WTC11 (cell line): ENCODE data around the gene KLHL8. TPM values are rescaled to one million over a fixed set of nuclear protein-coding genes. Genes with fewer than 3 reads are reported as not detected.

Source experiments
- ATAC-seq: fragments of 200-7000 bp; cut with Tn5 transposase; 2 replicates; pipeline ENCODE4 v1.10.0; 2021; ENCODE audit warnings: mild to moderate bottlenecking, moderate library complexity
- CTCF ChIA-PET: fragments of 300-600 bp; sonication (Branson Sonifier 250); formaldehyde crosslinking; loops from one replicate; lab custom pipeline; 2021; ENCODE audit warnings: antibody characterized with exemption; lab: Charles Lee
- POLR2A ChIA-PET: fragments of 350-600 bp; sonication (Branson Sonifier 250); formaldehyde crosslinking; loops from one replicate; lab custom pipeline; 2021; ENCODE audit warnings: antibody characterized with exemption; lab: Charles Lee
- DNase-seq: peaks from one replicate; pipeline ENCODE4 v3.0.0; 2021; ENCODE audit warnings: low spot score
- H3K27ac Mint-ChIP-seq: 2 replicates; pipeline ENCODE4 v1.8.0; 2021; ENCODE audit warnings: mixed read lengths
- H3K27me3 Mint-ChIP-seq: 2 replicates; pipeline ENCODE4 v1.8.0; 2021; ENCODE audit warnings: low read depth, mild to moderate bottlenecking, moderate library complexity, mixed read lengths
- H3K36me3 Mint-ChIP-seq: 2 replicates; pipeline ENCODE4 v1.8.0; 2021; ENCODE audit warnings: mixed read lengths
- H3K4me1 Mint-ChIP-seq: 2 replicates; pipeline ENCODE4 v1.8.0; 2022; ENCODE audit warnings: mixed read lengths
- H3K4me3 Mint-ChIP-seq: 2 replicates; pipeline ENCODE4 v1.8.0; 2021; ENCODE audit warnings: mild to moderate bottlenecking, moderate library complexity, mixed read lengths
- H3K9me3 Mint-ChIP-seq: 2 replicates; pipeline ENCODE4 v1.8.0; 2021; ENCODE audit warnings: mixed read lengths
- ATF1 ChIP-seq: sonication (generic); formaldehyde crosslinking; IDR thresholded peaks from 2 replicates; pipeline ENCODE4 v1.8.1; 2023; ENCODE audit warnings: mild to moderate bottlenecking, moderate library complexity, missing genetic modification reagents
- E2F4 ChIP-seq: sonication (generic); formaldehyde crosslinking; IDR thresholded peaks from 2 replicates; pipeline ENCODE4 v1.8.1; 2022; ENCODE audit warnings: low read depth, mild to moderate bottlenecking, moderate library complexity, missing genetic modification reagents, borderline replicate concordance
- FOXJ3 ChIP-seq: sonication (generic); formaldehyde crosslinking; IDR thresholded peaks from 2 replicates; pipeline ENCODE4 v1.9.0; 2021; ENCODE audit warnings: missing genetic modification reagents, mild to moderate bottlenecking, borderline replicate concordance
- FOXP1 ChIP-seq: sonication (generic); formaldehyde crosslinking; IDR thresholded peaks from 2 replicates; pipeline ENCODE4 v1.8.0; 2022; ENCODE audit warnings: missing genetic modification reagents, mild to moderate bottlenecking, moderate library complexity, borderline replicate concordance
- FOXP4 ChIP-seq: sonication (generic); formaldehyde crosslinking; IDR thresholded peaks from 2 replicates; pipeline ENCODE4 v1.8.0; 2022; ENCODE audit warnings: mild to moderate bottlenecking, missing genetic modification reagents
- GRHL2 ChIP-seq: fragments of 250-450 bp; sonication (Bioruptor Pico); IDR thresholded peaks from 2 replicates; pipeline ENCODE4 v1.8.0; 2022; ENCODE audit warnings: mild to moderate bottlenecking, moderate library complexity; ENCODE audit not compliant: insufficient replicate concordance, severe bottlenecking
- JAZF1 ChIP-seq: fragments of 250-450 bp; sonication (Bioruptor Pico); IDR thresholded peaks from 2 replicates; pipeline ENCODE4 v1.9.0; 2021; ENCODE audit warnings: moderate library complexity, mild to moderate bottlenecking, inconsistent platforms
- NFATC4 ChIP-seq: fragments of 250-450 bp; sonication (Bioruptor Pico); IDR thresholded peaks from 2 replicates; pipeline ENCODE4 v1.9.0; 2021; ENCODE audit warnings: mild to moderate bottlenecking
- NR2C2 ChIP-seq: sonication (generic); formaldehyde crosslinking; IDR thresholded peaks from 2 replicates; pipeline ENCODE4 v1.8.0; 2022; ENCODE audit warnings: mild to moderate bottlenecking, missing genetic modification reagents
- OVOL2 ChIP-seq: fragments of 250-450 bp; sonication (Bioruptor Pico); IDR thresholded peaks from 2 replicates; pipeline ENCODE4 v1.9.0; 2021; ENCODE audit warnings: mild to moderate bottlenecking, borderline replicate concordance
- SOX15 ChIP-seq: fragments of 250-450 bp; sonication (Bioruptor Pico); IDR thresholded peaks from 2 replicates; pipeline ENCODE4 v1.9.0; 2021; ENCODE audit warnings: mild to moderate bottlenecking
- ZNF317 ChIP-seq: sonication (generic); formaldehyde crosslinking; IDR thresholded peaks from 2 replicates; pipeline ENCODE4 v1.8.1; 2023; ENCODE audit warnings: low read depth, mild to moderate bottlenecking, moderate library complexity, missing genetic modification reagents, borderline replicate concordance
- ZNF396 ChIP-seq: fragments of 250-450 bp; sonication (Bioruptor Pico); IDR thresholded peaks from 2 replicates; pipeline ENCODE4 v1.8.0; 2021; ENCODE audit warnings: mild to moderate bottlenecking, moderate library complexity, borderline replicate concordance
- ZNF532 ChIP-seq: fragments of 250-450 bp; sonication (Bioruptor Pico); IDR thresholded peaks from 2 replicates; pipeline ENCODE4 v1.9.0; 2021; ENCODE audit warnings: mild to moderate bottlenecking, borderline replicate concordance
- total RNA-seq: library from RNA; stranded (reverse); gene quantifications from 3 replicates; pipeline ENCODE4 v1.2.3, GENCODE V29; 2021
- TF ChIP-seq, protein P1 (sequence below): sonication (generic); formaldehyde crosslinking; IDR thresholded peaks from 2 replicates; pipeline ENCODE4 v1.8.0; 2022; ENCODE audit warnings: mild to moderate bottlenecking, missing genetic modification reagents
- TF ChIP-seq, protein P2 (sequence below): sonication (generic); formaldehyde crosslinking; IDR thresholded peaks from 2 replicates; pipeline ENCODE4 v1.8.0; 2022; ENCODE audit warnings: missing genetic modification reagents

The KLHL8 gene
- total RNA-seq, 1 experiment from 2014 or later, result 7.3 TPM

DNA sequence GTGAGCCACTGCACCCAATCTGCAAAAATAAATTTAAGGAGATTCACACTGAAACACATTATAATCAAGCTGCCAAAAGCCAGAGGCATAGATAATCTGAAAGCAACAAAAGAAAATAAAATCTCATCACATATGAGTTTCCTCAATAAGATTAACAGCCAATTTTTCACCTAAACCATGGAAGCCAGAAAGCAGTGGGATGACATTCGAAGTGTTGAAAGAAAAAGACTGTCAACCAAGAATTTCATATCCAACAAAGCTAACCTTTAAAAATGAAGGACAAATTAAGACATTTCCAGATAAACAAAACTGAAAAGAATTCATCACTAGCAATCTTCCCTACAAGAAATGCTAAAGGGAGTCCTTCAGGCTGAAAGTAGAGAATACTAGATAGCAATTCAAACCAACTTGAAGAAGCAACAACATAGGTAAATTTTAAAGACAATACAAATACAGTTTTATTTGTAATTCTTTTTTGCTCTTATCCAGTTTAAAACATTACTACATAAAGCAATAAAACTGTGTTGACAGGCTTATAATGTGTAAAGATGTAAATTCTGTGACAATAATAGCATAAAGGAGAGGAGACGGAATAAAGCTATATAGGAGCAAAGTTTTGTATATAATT is 23.1 kb upstream of the KLHL8 start:
- ChIA-PET CTCF (no interaction called here), POLR2A (no interaction called here)
- Mint-ChIP-seq H3K36me3 (peaks cover 35% of the 10 kb centered on the region), H3K27ac (no peak overlapping the region), H3K9me3 (peaks cover 51% of the 10 kb centered on the region), H3K4me3 (no peak overlapping the region), H3K27me3 (peaks cover 16% of the 10 kb centered on the region), H3K4me1 (no peaks in the 10 kb centered on the region)
- ATAC-seq (no peak), DNase-seq (no peak)
- TF ChIP-seq ZNF317 (peak; percentile 93), FOXP1 (CRISPR knock-in tag) (no peak), FOXP4 (CRISPR knock-in tag) (no peak), FOXJ3 (CRISPR knock-in tag) (no peak), ZNF396 (CRISPR knock-in tag) (no peak)

DNA sequence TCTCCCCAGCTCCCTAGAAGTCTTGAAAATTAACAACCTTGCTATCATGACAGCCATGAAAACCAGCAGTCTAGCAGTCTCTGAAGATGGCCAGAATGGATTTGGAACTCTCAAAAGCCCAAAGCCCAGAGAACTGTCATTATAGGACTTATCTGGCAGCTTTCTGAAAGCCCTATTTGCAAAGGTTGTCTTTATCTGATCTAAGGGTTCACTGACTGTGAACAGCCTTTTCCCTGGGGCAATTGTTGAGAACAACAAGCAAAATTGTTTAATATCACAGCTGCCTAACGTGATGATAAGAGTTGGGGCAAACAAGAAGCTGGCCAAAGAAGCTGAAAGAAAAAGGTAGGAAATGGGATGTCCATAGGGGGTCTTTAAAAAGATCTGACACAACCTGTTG is 20.9 kb upstream of the KLHL8 start:
- Mint-ChIP-seq H3K27ac (no peak overlapping the region), H3K4me1 (no peaks in the 10 kb centered on the region), H3K9me3 (peaks cover 34% of the 10 kb centered on the region), H3K4me3 (no peak overlapping the region), H3K27me3 (peaks cover 16% of the 10 kb centered on the region), H3K36me3 (peaks cover 29% of the 10 kb centered on the region)
- DNase-seq, result no peak
- no peak for TF ChIP-seq NR2C2 (CRISPR knock-in tag)
- no peak for TF ChIP-seq ZNF532 (CRISPR knock-in tag)
- TF ChIP-seq SOX15 (CRISPR knock-in tag), result no peak
- TF ChIP-seq JAZF1, result no peak
- no peak for TF ChIP-seq ATF1
- TF ChIP-seq, protein P1, sequence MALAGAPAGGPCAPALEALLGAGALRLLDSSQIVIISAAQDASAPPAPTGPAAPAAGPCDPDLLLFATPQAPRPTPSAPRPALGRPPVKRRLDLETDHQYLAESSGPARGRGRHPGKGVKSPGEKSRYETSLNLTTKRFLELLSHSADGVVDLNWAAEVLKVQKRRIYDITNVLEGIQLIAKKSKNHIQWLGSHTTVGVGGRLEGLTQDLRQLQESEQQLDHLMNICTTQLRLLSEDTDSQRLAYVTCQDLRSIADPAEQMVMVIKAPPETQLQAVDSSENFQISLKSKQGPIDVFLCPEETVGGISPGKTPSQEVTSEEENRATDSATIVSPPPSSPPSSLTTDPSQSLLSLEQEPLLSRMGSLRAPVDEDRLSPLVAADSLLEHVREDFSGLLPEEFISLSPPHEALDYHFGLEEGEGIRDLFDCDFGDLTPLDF, result no peak
- TF ChIP-seq GRHL2 (CRISPR knock-in tag), result no peak
- TF ChIP-seq E2F4 (CRISPR knock-in tag), result no peak
- TF ChIP-seq, protein P2, sequence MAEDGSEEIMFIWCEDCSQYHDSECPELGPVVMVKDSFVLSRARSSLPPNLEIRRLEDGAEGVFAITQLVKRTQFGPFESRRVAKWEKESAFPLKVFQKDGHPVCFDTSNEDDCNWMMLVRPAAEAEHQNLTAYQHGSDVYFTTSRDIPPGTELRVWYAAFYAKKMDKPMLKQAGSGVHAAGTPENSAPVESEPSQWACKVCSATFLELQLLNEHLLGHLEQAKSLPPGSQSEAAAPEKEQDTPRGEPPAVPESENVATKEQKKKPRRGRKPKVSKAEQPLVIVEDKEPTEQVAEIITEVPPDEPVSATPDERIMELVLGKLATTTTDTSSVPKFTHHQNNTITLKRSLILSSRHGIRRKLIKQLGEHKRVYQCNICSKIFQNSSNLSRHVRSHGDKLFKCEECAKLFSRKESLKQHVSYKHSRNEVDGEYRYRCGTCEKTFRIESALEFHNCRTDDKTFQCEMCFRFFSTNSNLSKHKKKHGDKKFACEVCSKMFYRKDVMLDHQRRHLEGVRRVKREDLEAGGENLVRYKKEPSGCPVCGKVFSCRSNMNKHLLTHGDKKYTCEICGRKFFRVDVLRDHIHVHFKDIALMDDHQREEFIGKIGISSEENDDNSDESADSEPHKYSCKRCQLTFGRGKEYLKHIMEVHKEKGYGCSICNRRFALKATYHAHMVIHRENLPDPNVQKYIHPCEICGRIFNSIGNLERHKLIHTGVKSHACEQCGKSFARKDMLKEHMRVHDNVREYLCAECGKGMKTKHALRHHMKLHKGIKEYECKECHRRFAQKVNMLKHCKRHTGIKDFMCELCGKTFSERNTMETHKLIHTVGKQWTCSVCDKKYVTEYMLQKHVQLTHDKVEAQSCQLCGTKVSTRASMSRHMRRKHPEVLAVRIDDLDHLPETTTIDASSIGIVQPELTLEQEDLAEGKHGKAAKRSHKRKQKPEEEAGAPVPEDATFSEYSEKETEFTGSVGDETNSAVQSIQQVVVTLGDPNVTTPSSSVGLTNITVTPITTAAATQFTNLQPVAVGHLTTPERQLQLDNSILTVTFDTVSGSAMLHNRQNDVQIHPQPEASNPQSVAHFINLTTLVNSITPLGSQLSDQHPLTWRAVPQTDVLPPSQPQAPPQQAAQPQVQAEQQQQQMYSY, result no peak
- TF ChIP-seq OVOL2 (CRISPR knock-in tag), result no peak
- TF ChIP-seq ZNF396 (CRISPR knock-in tag), result no peak
- no peak for TF ChIP-seq NFATC4 (CRISPR knock-in tag)
- ATAC-seq, result no peak
- CTCF ChIA-PET, result no interaction called here
- POLR2A ChIA-PET, result no interaction called here
